HepG2 (cell line): ENCODE measurements around the gene NR1H2. TPM values are rescaled to one million over a fixed set of nuclear protein-coding genes. Genes with fewer than 3 reads are reported as not detected.

Source experiments
- ATAC-seq: fragments of 200-7000 bp; cut with Tn5 transposase; 3 replicates; pipeline ENCODE4 v1.9.1; 2020; ENCODE audit warnings: mild to moderate bottlenecking, moderate library complexity
- BruUV-seq: library from RNA; stranded (reverse); fragments of 400-500 nt; replicated peaks from 2 replicates; lab custom pipeline; 2021; lab: Mats Ljungman, UMichigan
- CTCF ChIA-PET: fragments of 300-600 bp; formaldehyde crosslinking; extraction: SDS; loops from one replicate; lab custom pipeline; 2021; ENCODE audit warnings: low total read pairs, inconsistent platforms, low intra/inter-chr PET ratio; lab: Yijun Ruan, JAX
- POLR2A ChIA-PET: fragments of 350-600 bp; sonication (Branson Sonifier 250); formaldehyde crosslinking; loops from one replicate; lab custom pipeline; 2020; ENCODE audit warnings: antibody characterized with exemption, inconsistent platforms; lab: Yijun Ruan, JAX
- DNase-seq: peaks from one replicate; pipeline ENCODE4 v3.0.0-alpha.2; 2015; ENCODE audit warnings: low spot score
- FAIRE-seq: peaks from 3 replicates; lab custom pipeline; 2011; peaks lifted over from hg19 to GRCh38; lab: Jason Lieb, UNC
- H2AFZ ChIP-seq: one replicate; pipeline ENCODE4 v1.6.1; 2011; ENCODE audit warnings: low read length, inconsistent platforms
- H3K27ac ChIP-seq: fragments of 300-600 bp; 3 replicates; pipeline ENCODE4 v1.8.0; 2011; ENCODE audit warnings: mixed run types, mild to moderate bottlenecking, mixed read lengths, low read length, inconsistent platforms; ENCODE audit not compliant: insufficient read depth; ENCODE audit errors: extremely low read length
- H3K27me3 ChIP-seq, 2 experiments: fragments of 200-600 bp in 1 of 2; 2 replicates in 1 of 2; 3 replicates in 1 of 2; pipeline versions ENCODE4 v1.6.0 to v1.8.0; 2011; ENCODE audit warnings: low read length in 2 of 2, mild to moderate bottlenecking in 2 of 2, moderate library complexity in 2 of 2, inconsistent platforms in 1 of 2; ENCODE audit not compliant: insufficient read depth in 2 of 2, control insufficient read depth in 1 of 2
- H3K36me3 ChIP-seq, 2 experiments: fragments of 200-600 bp in 1 of 2; replicated peaks in 1 of 2; 2 replicates in 1 of 2; 3 replicates in 1 of 2; pipeline versions ENCODE4 v1.5.1 to v1.8.0; 2011; ENCODE audit warnings: low read length in 2 of 2, inconsistent platforms in 1 of 2; ENCODE audit not compliant: insufficient read depth in 2 of 2, control insufficient read depth in 1 of 2
- H3K4me1 ChIP-seq: 2 replicates; pipeline ENCODE4 v1.5.1; 2012; ENCODE audit warnings: low read length, inconsistent platforms; ENCODE audit not compliant: insufficient read depth
- H3K4me2 ChIP-seq: 2 replicates; pipeline ENCODE4 v1.6.0; 2011; ENCODE audit warnings: low read depth, low read length, inconsistent platforms
- H3K4me3 ChIP-seq, 3 experiments: fragments of 200-600 bp in 1 of 3; sonication (generic), shearing (Covaris generic) in 1 of 3; replicated peaks in 1 of 3; 2 replicates each; pipeline ENCODE4 v1.5.1; 2011 to 2016; ENCODE audit warnings: low read length in 3 of 3, inconsistent platforms in 2 of 3, low read depth in 2 of 3, mild to moderate bottlenecking in 2 of 3, control low read depth in 1 of 3, mixed read lengths in 1 of 3; ENCODE audit not compliant: insufficient read depth in 1 of 3
- H3K79me2 ChIP-seq: one replicate; pipeline ENCODE4 v1.6.1; 2011; ENCODE audit warnings: low read length, inconsistent platforms; ENCODE audit not compliant: insufficient read depth
- H3K9ac ChIP-seq: 2 replicates; pipeline ENCODE4 v1.6.0; 2011; ENCODE audit warnings: mild to moderate bottlenecking, low read depth, low read length, inconsistent platforms; ENCODE audit not compliant: insufficient read depth
- H3K9me3 ChIP-seq: 2 replicates; pipeline ENCODE4 v1.5.1; 2012; ENCODE audit warnings: mild to moderate bottlenecking, low read length
- H4K20me1 ChIP-seq: 2 replicates; pipeline ENCODE4 v1.6.0; 2011; ENCODE audit warnings: inconsistent platforms, mild to moderate bottlenecking, low read length, moderate library complexity; ENCODE audit not compliant: insufficient read depth
- ARID4A ChIP-seq: sonication (generic); formaldehyde crosslinking; IDR thresholded peaks from 2 replicates; pipeline ENCODE4 v1.5.0; 2020; ENCODE audit warnings: mild to moderate bottlenecking, missing genetic modification reagents, borderline replicate concordance
- HDAC6 ChIP-seq: fragments of 200-600 bp; sonication (generic); IDR thresholded peaks from 2 replicates; pipeline ENCODE4 v1.7.0; 2017; ENCODE audit warnings: mild to moderate bottlenecking, antibody characterized with exemption, low read length, low read depth
- KLF15 ChIP-seq: sonication (generic); formaldehyde crosslinking; IDR thresholded peaks from 2 replicates; pipeline ENCODE4 v1.8.1; 2023; ENCODE audit warnings: borderline replicate concordance, mild to moderate bottlenecking, inconsistent platforms, missing genetic modification reagents, mixed read lengths
- MTA1 ChIP-seq: sonication (generic); formaldehyde crosslinking; IDR thresholded peaks from 2 replicates; pipeline ENCODE4 v1.4.0; 2020; ENCODE audit warnings: missing genetic modification reagents, mild to moderate bottlenecking, borderline replicate concordance
- RBM39 ChIP-seq: fragments of 200-400 bp; formaldehyde crosslinking; IDR thresholded peaks from one replicate; pipeline ENCODE4 v1.6.1; 2018; ENCODE audit warnings: antibody characterized with exemption, mild to moderate bottlenecking, low read depth, low read length; ENCODE audit not compliant: poor library complexity, severe bottlenecking
- RXRB ChIP-seq: IDR thresholded peaks from 2 replicates; pipeline ENCODE4 v1.6.1; 2016; ENCODE audit warnings: borderline replicate concordance, missing genetic modification reagents, missing compliant biosample characterization
- TSC22D2 ChIP-seq: sonication (generic); formaldehyde crosslinking; IDR thresholded peaks from 2 replicates; pipeline ENCODE4 v1.5.1; 2020; ENCODE audit warnings: missing genetic modification reagents, mild to moderate bottlenecking, borderline replicate concordance
- ZSCAN31 ChIP-seq: sonication (generic); formaldehyde crosslinking; IDR thresholded peaks from 2 replicates; pipeline ENCODE4 v1.5.0; 2020; ENCODE audit warnings: low read depth, mild to moderate bottlenecking, missing genetic modification reagents
- WGBS: methylation state at CpG from one replicate; pipeline ENCODE4 v1.1.6; 2017; ENCODE audit warnings: low lambda C conversion rate; 5-methylcytosine and 5-hydroxymethylcytosine counted together
- in situ Hi-C: cut with HindIII; loops from 2 replicates; pipeline ENCODE4 v1.10.0; 2017; ENCODE audit warnings: low pct_unique_long_range_greater_than_20kb; ENCODE audit not compliant: extremely low pct_ligation_motif_present
- intact Hi-C: fragments of 100-400 bp; cut with micrococcal nuclease; formaldehyde crosslinking; loops from one replicate; pipeline ENCODE4 v1.10.0; 2022; ENCODE audit not compliant: unreplicated experiment
- polyA plus RNA-seq, 8 experiments: library from polyadenylated mRNA; depleted of rRNA in 3 of 8; stranded (reverse) in 7 of 8; unstranded in 1 of 8; fragments of >200 nt; fragmentation: Illumina TruSeq in 4 of 8; extraction: Trizol in 4 of 8; gene quantifications; 2 replicates each; pipeline versions ENCODE4 v1.2.1 to v1.2.3, GENCODE V29; 2011 to 2016; ENCODE audit warnings: low read depth in 4 of 8, missing spikeins in 1 of 8, mixed read lengths in 1 of 8; ENCODE audit not compliant: insufficient read depth in 1 of 8
- total RNA-seq, 5 experiments: library from RNA; depleted of rRNA; stranded (reverse); fragments of >200 nt; fragmentation: Illumina TruSeq; extraction: Trizol; gene quantifications; 2 replicates each; pipeline ENCODE4 v1.2.3, GENCODE V29; 2016; ENCODE audit warnings: low read depth in 1 of 5
- TF ChIP-seq, protein P1 (sequence below), 2 experiments: sonication (generic) in 1 of 2; formaldehyde crosslinking in 1 of 2; IDR thresholded peaks; 2 replicates each; pipeline versions ENCODE4 v1.6.1 to v1.9.0; 2014 to 2022; ENCODE audit warnings: antibody characterized with exemption in 1 of 2, borderline replicate concordance in 1 of 2, inconsistent platforms in 1 of 2, low read depth in 1 of 2, missing genetic modification reagents in 1 of 2

Gene NR1H2
- total and polyA plus RNA-seq, 2 of the 13 experiments (the other 11 are each of a cell fraction or from before 2014, with no cell fraction given): 10.3 to 13.5 TPM

- Histone ChIP-seq H3K79me2 (no peaks in the 10 kb centered on the region), H3K9ac (no peak overlapping the region), H4K20me1 (no peaks in the 10 kb centered on the region), H2AFZ (no peak overlapping the region), H3K27me3 (no peaks in the 10 kb centered on the region), H3K36me3 (no peaks in the 10 kb centered on the region), H3K4me2 (no peak overlapping the region), H3K9me3 (no peaks in the 10 kb centered on the region), H3K27ac (no peak overlapping the region), H3K4me1 (0 out of 2 replicates have a peak, but pooled peaks cover 1% of the 10 kb centered on the region), H3K4me3 (no peak overlapping the region)
- WGBS: 29% methylated on average over 11 of the region's 11 CpGs
- ATAC-seq (no peak), FAIRE-seq (no peak), DNase-seq (no peak)
- in situ Hi-C loops (loop anchor here (25.0 kb wide), 1 partner anchor 424 kb away; the partner anchor contains the start of gene ACP4), intact Hi-C loops (no loop called here)
- BruUV-seq: no TSS peak
- ChIA-PET CTCF (no interaction called here), POLR2A (no interaction called here)
- TF ChIP-seq, protein P1, sequence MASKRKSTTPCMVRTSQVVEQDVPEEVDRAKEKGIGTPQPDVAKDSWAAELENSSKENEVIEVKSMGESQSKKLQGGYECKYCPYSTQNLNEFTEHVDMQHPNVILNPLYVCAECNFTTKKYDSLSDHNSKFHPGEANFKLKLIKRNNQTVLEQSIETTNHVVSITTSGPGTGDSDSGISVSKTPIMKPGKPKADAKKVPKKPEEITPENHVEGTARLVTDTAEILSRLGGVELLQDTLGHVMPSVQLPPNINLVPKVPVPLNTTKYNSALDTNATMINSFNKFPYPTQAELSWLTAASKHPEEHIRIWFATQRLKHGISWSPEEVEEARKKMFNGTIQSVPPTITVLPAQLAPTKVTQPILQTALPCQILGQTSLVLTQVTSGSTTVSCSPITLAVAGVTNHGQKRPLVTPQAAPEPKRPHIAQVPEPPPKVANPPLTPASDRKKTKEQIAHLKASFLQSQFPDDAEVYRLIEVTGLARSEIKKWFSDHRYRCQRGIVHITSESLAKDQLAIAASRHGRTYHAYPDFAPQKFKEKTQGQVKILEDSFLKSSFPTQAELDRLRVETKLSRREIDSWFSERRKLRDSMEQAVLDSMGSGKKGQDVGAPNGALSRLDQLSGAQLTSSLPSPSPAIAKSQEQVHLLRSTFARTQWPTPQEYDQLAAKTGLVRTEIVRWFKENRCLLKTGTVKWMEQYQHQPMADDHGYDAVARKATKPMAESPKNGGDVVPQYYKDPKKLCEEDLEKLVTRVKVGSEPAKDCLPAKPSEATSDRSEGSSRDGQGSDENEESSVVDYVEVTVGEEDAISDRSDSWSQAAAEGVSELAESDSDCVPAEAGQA (IDR thresholded peaks at IDR 0.05; ENCODE audit: low read depth): no peak
- TF ChIP-seq, protein P1 (CRISPR knock-in tag; IDR thresholded peaks at IDR 0.05; ENCODE audit: borderline replicate concordance): no peak
- TF ChIP-seq RXRB (no peak), TSC22D2 (no peak), MTA1 (CRISPR knock-in tag) (no peak), KLF15 (CRISPR knock-in tag) (no peak), ARID4A (CRISPR knock-in tag) (no peak), RBM39 (no peak), ZSCAN31 (no peak), HDAC6 (no peak)
Measured at GRCh38 chr19:50362656-50363424, 13.4 kb upstream of the NR1H2 start.
